Stimulated activated CD4-positive, alpha-beta T cell treated with anti-CD3 and anti-CD28 coated beads, Interleukin-1b, Interleukin-23, amount 100 ng/mL, for 1 hour (primary cell): ENCODE results near the gene WNK2.

Source experiments
- DNase-seq, 2 donors: peaks; one replicate each; pipeline ENCODE4 v3.0.0-alpha.2; 2020; ENCODE audit warnings: low read depth in 2 of 2

WNK2 gene

DNA sequence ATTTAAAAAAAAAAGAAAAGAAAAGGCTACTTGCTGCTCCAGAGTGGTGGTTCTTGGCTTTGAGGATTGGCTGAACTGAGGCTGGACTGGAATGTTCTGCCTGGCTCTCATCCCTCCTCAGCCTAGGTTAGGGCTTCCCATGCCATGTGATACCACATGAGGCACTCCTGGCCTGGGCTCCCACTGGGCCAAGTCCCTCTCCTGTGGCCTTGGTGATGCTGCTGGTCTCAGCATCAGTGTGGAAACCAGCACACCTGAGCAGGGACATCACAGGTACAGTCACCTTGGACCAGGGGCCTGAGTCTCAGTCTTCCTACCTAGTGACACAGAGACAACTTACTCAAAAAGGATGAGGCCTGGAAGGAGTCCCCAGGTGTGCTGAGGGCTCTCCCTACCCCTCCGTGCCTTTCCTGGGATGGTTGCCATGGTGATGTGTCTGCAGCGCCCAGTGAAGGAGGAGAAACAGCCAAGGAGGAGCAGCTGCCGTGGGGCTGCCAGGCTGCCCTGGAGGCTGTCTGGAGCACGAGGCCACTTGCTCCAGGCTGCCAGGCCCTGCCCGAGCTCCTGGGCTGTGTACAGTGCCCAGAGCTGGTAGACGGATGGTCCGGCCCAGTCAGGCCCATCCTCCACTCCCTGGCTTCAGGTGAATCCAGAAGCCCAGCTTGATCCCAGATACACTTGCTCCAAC lies 71.0 kb downstream of the WNK2 start:
- DNase-seq: no peak

DNA sequence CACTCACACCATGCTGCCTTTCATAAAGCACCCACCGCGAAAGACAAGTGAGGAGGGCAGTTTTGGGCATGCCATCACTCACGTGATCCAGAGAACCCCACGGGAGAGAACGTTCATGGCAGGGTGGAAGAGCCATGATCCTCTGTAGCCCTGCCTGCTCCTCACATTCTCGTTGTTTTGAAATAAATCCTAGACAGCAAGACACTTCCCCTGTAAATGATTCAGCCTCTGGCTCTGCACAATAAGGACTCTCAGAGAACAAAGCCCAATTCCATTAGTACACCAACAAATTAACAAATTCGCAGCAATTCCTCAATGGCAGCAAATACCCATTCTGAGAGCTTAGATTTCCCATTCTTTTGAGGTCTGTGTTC lies 71.5 kb downstream of the WNK2 start:
- DNase-seq: no peak

- DNase-seq: no peak
These were observed 72.3 kb downstream of the WNK2 start for GRCh38 chr9:93255994-93256877.

GRCh38 chr9:93256878-93257807 lies 73.2 kb downstream of the WNK2 start:
- DNase-seq: no peak

DNA sequence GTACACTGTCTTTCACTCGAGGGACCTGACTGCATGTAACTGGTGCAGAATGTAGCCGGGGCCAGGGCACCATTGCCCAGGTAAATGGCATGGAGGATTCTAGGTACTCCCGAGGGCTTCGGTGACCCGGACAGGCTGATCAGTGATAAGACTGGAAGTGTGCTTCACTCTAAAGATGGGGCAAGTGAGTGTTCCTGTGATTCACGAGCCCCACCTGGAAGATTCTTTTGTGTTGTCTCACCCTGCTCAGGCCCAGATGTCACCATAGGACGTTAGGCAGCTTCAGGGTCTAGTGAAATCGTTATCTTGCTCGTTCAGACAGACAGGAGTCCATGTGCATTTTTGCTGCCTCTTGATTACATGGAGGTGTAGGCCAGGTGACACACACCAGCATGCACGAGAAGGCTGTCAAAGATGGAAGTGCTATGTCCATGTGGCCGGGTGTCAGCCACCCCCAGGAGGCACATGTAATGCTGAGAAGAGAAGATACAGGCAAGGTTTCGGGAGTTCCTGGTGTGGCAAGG lies 73.9 kb downstream of the WNK2 start:
- DNase-seq: no peak

DNA sequence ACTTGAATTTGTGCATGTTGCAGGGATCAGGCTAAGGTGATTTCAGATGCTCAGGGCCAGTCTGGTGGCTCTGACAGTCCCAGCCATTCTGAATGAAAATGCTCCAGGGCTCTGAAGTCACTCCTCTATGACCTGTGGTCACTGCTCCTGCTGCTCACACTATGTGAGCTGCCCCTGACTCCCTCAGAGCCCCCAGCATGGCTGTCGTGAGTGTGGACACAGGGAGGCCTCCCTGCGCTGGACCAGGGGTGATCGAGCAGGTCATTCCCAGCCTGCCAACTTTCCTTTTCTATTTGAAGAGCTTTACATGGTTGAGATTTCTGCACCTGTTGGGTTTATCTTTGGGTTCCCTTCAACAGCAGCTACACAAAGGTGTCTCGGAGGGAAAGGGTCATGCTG lies 74.5 kb downstream of the WNK2 start:
- no peak for DNase-seq

- no peak for DNase-seq
These were observed 75.0 kb downstream of the WNK2 start for GRCh38 chr9:93258818-93259489.

GRCh38 chr9:93259490-93260262 lies 75.7 kb downstream of the WNK2 start:
- no peak for DNase-seq

DNA sequence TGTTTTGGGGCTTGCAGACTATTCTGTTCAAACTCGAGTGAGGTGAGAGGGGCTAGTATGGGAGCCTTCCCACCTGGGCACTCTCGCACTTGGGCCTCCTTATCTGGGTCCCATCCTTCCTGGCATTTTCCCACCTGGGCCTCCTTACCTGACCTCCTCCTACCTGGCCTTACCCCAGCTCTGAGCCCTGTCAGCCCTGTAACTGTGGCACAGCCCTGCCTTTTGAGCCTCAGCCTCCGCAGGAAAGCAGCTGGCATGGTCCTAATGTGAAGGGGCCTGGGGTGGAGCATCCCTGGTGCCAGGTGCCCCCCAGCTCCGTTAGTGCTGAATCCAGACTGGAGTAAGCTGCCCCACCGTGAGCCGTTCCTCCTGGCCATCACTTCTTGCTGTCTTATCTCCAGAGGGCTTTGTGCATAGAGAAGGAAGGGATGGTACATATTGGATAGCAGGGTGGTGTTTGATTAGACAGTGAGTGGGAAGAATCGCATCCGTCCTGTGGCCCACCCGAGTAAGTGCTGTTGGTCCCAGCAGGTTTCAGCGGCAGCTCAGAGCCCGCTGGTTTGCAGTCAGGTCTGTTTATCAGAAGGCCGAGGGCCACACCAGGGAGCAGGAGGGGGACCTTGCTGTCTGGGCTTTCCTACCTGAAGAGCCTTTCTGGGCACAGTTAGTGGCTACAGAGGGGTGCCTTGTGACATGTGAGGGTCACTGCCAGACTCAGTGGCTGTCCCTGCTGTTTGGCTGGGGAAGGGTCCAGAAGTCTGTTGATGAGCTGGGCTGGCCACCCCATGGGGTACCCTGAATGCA lies 76.5 kb downstream of the WNK2 start:
- DNase-seq: no peak

GRCh38 chr9:93261281-93261680 lies 77.3 kb downstream of the WNK2 start:
- DNase-seq: no peak

DNA sequence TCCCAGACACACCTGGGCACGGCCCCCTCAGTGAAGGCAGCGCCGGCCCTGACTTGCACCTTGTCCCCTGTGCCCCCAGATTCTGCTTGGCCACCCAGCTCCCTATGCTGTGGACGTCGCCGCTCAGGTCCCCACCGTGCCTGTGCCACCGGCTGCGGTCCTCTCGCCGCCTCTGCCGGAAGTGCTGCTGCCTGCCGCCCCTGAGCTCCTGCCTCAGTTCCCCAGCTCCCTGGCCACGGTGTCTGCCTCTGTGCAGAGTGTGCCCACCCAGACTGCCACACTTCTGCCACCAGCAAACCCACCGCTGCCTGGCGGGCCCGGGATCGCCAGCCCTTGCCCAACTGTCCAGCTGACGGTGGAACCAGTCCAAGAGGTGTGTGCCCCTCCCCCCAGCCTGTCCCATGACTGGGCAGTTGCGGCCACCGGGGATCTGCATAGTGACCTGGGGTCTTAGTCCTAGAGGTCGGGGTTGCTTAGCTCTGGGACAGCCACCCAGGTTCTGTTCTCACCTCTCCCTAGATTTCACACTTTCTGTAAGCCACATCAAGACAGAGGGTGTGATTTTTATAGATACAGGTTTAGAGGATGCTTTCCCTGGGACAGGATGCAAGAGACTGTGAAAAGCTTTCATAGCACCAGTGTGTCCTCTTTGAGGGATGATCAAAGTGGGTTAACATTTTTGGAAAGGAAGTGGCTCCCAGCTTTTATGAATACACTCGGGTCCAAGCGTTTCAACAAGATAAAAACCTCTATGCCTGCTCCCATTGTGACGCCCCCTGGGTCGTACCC lies 78.0 kb downstream of the WNK2 start:
- DNase-seq: no peak

- DNase-seq: no peak
These were observed 78.8 kb downstream of the WNK2 start for GRCh38 chr9:93262537-93263310.

GRCh38 chr9:93263334-93264229 lies 79.6 kb downstream of the WNK2 start:
- no peak for DNase-seq

- DNase-seq: no peak
These were observed 80.6 kb downstream of the WNK2 start for GRCh38 chr9:93264338-93265125.

DNA sequence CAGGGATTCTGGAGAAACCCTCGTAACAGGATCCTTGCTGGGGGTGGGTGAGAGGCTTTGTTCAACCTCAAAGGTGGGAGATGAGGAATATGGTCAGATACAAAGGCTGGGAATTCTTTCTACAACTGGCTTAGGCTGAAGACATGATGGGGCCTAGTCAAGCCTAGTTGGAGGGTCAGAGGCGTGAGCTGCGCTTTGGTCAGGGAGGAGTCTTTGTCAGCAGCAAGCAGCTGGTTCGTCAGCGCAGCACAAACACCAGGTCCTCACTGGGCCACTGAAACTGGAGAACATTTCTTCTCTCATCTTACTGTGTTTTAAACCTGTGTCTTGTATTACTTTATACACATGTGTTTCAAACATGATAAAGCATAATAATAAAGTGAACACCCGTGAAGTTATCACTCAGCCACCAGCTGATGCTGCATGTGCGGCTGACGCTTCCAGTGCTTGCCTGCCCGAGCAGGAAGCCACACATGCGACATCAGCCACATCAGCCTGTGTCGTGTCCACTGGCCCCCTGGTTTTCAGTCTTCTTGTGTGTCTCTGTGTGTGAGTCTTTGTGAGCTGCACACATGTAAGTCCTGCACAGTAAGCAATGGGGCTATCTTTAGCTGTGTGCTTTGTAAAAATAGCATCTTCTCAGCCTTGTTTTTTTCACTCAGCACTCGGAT lies 81.5 kb downstream of the WNK2 start:
- DNase-seq: no peak

GRCh38 chr9:93265972-93266371 lies 82.0 kb downstream of the WNK2 start:
- DNase-seq: no peak
